ENCODE results near the gene LENG1. TPM values are rescaled to one million over a fixed set of nuclear protein-coding genes. Genes with fewer than 3 reads are reported as not detected.

LENG1 gene
- total RNA-seq, 1 donor from 2014 or later: 3.4 TPM

GRCh38 chr19:54164369-54165068 lies 5.0 kb upstream of the LENG1 start:
- no peak for TF ChIP-seq CTCF (IDR thresholded peaks at IDR 0.05; ENCODE audit: unreplicated experiment)
- H3K9me3 Mint-ChIP-seq (ENCODE audit: unreplicated experiment): no peaks in the 10 kb centered on the region
- H3K4me1 Mint-ChIP-seq (ENCODE audit: unreplicated experiment): peaks cover 10% of the 10 kb centered on the region
- H3K27ac Mint-ChIP-seq (ENCODE audit: unreplicated experiment): no peak overlapping the region
- DNase-seq (ENCODE audit: low spot score): peak; percentile 64
- H3K4me3 Mint-ChIP-seq (ENCODE audit: unreplicated experiment): no peak overlapping the region
- H3K27me3 Mint-ChIP-seq (ENCODE audit: unreplicated experiment): peaks cover 23% of the 10 kb centered on the region
- peaks cover 15% of the 10 kb centered on the region for H3K36me3 Mint-ChIP-seq (ENCODE audit: low read depth, unreplicated experiment)

- H3K36me3 Mint-ChIP-seq (ENCODE audit: low read depth, unreplicated experiment): peaks cover 16% of the 10 kb centered on the region
- peak overlapping the region; percentile 82 for H3K27ac Mint-ChIP-seq (ENCODE audit: unreplicated experiment)
- peaks cover 15% of the 10 kb centered on the region for H3K4me1 Mint-ChIP-seq (ENCODE audit: unreplicated experiment)
- peak overlapping the region; percentile 50 for H3K4me3 Mint-ChIP-seq (ENCODE audit: unreplicated experiment)
- DNase-seq (ENCODE audit: low spot score): no peak
- no peaks in the 10 kb centered on the region for H3K9me3 Mint-ChIP-seq (ENCODE audit: unreplicated experiment)
- TF ChIP-seq CTCF (IDR thresholded peaks at IDR 0.05; ENCODE audit: unreplicated experiment): no peak
- H3K27me3 Mint-ChIP-seq (ENCODE audit: unreplicated experiment): peaks cover 32% of the 10 kb centered on the region
Measured at GRCh38 chr19:54162884-54163283, 3.4 kb upstream of the LENG1 start.

- peaks cover 33% of the 10 kb centered on the region for H3K27me3 Mint-ChIP-seq (ENCODE audit: unreplicated experiment)
- H3K36me3 Mint-ChIP-seq (ENCODE audit: low read depth, unreplicated experiment): peaks cover 16% of the 10 kb centered on the region
- DNase-seq (ENCODE audit: low spot score): peak; percentile 76
- H3K9me3 Mint-ChIP-seq (ENCODE audit: unreplicated experiment): no peaks in the 10 kb centered on the region
- peaks cover 15% of the 10 kb centered on the region for H3K4me1 Mint-ChIP-seq (ENCODE audit: unreplicated experiment)
- H3K4me3 Mint-ChIP-seq (ENCODE audit: unreplicated experiment): peak overlapping the region; percentile 91
- no peak overlapping the region for H3K27ac Mint-ChIP-seq (ENCODE audit: unreplicated experiment)
- TF ChIP-seq CTCF (IDR thresholded peaks at IDR 0.05; ENCODE audit: unreplicated experiment): no peak
Measured at GRCh38 chr19:54162241-54162805, 2.8 kb upstream of the LENG1 start.

- peak overlapping the region; percentile 99 for H3K4me3 Mint-ChIP-seq (ENCODE audit: unreplicated experiment)
- no peak for TF ChIP-seq CTCF (IDR thresholded peaks at IDR 0.05; ENCODE audit: unreplicated experiment)
- no peaks in the 10 kb centered on the region for H3K9me3 Mint-ChIP-seq (ENCODE audit: unreplicated experiment)
- H3K27ac Mint-ChIP-seq (ENCODE audit: unreplicated experiment): peak overlapping the region; percentile 98
- peaks cover 26% of the 10 kb centered on the region for H3K36me3 Mint-ChIP-seq (ENCODE audit: low read depth, unreplicated experiment)
- peaks cover 33% of the 10 kb centered on the region for H3K27me3 Mint-ChIP-seq (ENCODE audit: unreplicated experiment)
- peaks cover 15% of the 10 kb centered on the region for H3K4me1 Mint-ChIP-seq (ENCODE audit: unreplicated experiment)
- DNase-seq (ENCODE audit: low spot score): no peak
Measured at GRCh38 chr19:54160854-54161253, 1.3 kb upstream of the LENG1 start.

- Mint-ChIP-seq H3K27me3 (ENCODE audit: unreplicated experiment) (peaks cover 27% of the 10 kb centered on the region), H3K4me1 (ENCODE audit: unreplicated experiment) (peaks cover 15% of the 10 kb centered on the region), H3K36me3 (ENCODE audit: low read depth, unreplicated experiment) (peaks cover 21% of the 10 kb centered on the region), H3K4me3 (ENCODE audit: unreplicated experiment) (peak overlapping the region; percentile 99), H3K9me3 (ENCODE audit: unreplicated experiment) (no peaks in the 10 kb centered on the region), H3K27ac (ENCODE audit: unreplicated experiment) (peak overlapping the region; percentile 98)
- no peak for TF ChIP-seq CTCF (IDR thresholded peaks at IDR 0.05; ENCODE audit: unreplicated experiment)
- DNase-seq (ENCODE audit: low spot score): no peak
Measured at GRCh38 chr19:54160182-54160811, 776 bp upstream of the LENG1 start.
